ENCODE data around the gene EFHC2. TPM values are rescaled to one million over a fixed set of nuclear protein-coding genes. Genes with fewer than 3 reads are reported as not detected.

Gene EFHC2
- total and polyA plus RNA-seq, 2 of the 8 experiments (the other 6 are each of a cell fraction or from before 2014, with no cell fraction given), result 1.8 to 3.4 TPM

DNA sequence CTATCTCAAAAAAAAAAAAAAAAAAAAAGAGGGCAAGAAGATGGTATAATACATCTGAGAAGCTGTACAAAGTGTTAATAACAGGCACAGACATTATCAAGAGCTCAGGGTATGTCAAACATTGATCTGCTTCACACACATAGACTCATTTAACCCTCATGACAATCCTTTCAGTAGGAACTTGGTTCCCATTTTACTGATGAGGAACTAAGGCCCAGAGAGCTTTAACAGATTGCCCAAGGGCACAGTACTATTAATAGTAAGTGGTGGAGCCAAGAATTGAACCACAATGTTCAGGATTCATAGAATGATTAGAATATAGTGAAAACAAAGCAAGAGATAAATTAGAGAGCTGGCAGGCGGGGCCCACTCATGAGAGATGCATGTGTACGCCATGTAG, 154.4 kb downstream of the EFHC2 start:
- H2BK5ac ChIP-seq (ENCODE audit: low read depth, low read length), result no peak overlapping the region
- no peaks in the 10 kb centered on the region for H3K27me3 ChIP-seq (replicated peaks in 1 of 4; ENCODE audit: control insufficient read depth in 3 of 4, extremely low read depth in 1 of 4, insufficient read depth in 3 of 4, low read length in 3 of 4)
- no peaks in the 10 kb centered on the region for H3K79me2 ChIP-seq (ENCODE audit: control insufficient read depth in 1 of 2, insufficient read depth in 2 of 2, low read length in 2 of 2)
- FAIRE-seq (no peak), DNase-seq (ENCODE audit: low read depth in 1 of 2, low spot score in 2 of 2) (no peak)
- H3K27ac ChIP-seq (ENCODE audit: low read depth, low read length), result no peak overlapping the region
- H3K23ac ChIP-seq (ENCODE audit: insufficient read length), result no peak overlapping the region
- ChIA-PET CTCF (ENCODE audit: partially characterized antibody) (interaction anchor here (0.6 to 1.1 kb wide), 2 partner anchors 14 to 164 kb away, joined by 3 to 4 read pairs; no protein-coding TSS in a partner anchor), POLR2A (ENCODE audit: partially characterized antibody) (no interaction called here)
- no peak overlapping the region for H3K4me3 ChIP-seq (ENCODE audit: extremely low read depth in 1 of 4, insufficient read depth in 2 of 4, low read depth in 3 of 4, low read length in 4 of 4)
- H4K8ac ChIP-seq (ENCODE audit: extremely low read depth, insufficient read depth, low read length), result no peak overlapping the region
- H3K4me1 ChIP-seq (replicated peaks in 1 of 4; ENCODE audit: control insufficient read depth in 3 of 4, insufficient read depth in 4 of 4, low read length in 3 of 4), result no peaks in the 10 kb centered on the region
- no peak overlapping the region for H3K18ac ChIP-seq (ENCODE audit: extremely low read depth, low read length)
- H3K23me2 ChIP-seq (ENCODE audit: low read depth, low read length), result no peaks in the 10 kb centered on the region
- no peak overlapping the region for H2BK20ac ChIP-seq (ENCODE audit: low read length)
- no peak overlapping the region for H3K14ac ChIP-seq (ENCODE audit: insufficient read length)
- no peak overlapping the region for H2AFZ ChIP-seq (ENCODE audit: low read length)
- no peaks in the 10 kb centered on the region for H4K20me1 ChIP-seq (replicated peaks in 1 of 2; ENCODE audit: control insufficient read depth in 1 of 2, insufficient read depth in 2 of 2, low read length in 2 of 2)
- H4K5ac ChIP-seq (ENCODE audit: insufficient read length, low read depth, low read length), result no peak overlapping the region
- H3K4me2 ChIP-seq (ENCODE audit: insufficient read depth in 1 of 2, low read depth in 2 of 2, low read length in 2 of 2), result no peak overlapping the region
- no peak overlapping the region for H2BK15ac ChIP-seq (ENCODE audit: low read length)
- no peak overlapping the region for H2BK12ac ChIP-seq (ENCODE audit: low read depth, low read length)
- no peak overlapping the region for H4K91ac ChIP-seq (replicated peaks; ENCODE audit: insufficient read length, low read length)
- H3K36me3 ChIP-seq (ENCODE audit: control insufficient read depth in 2 of 4, insufficient read depth in 4 of 4, low read length in 3 of 4), result no peaks in the 10 kb centered on the region
- no peak overlapping the region for H2BK120ac ChIP-seq (replicated peaks; ENCODE audit: low read depth, low read length)
- H3K79me1 ChIP-seq (ENCODE audit: low read depth, low read length), result no peaks in the 10 kb centered on the region
- no peak overlapping the region for H3K9ac ChIP-seq (replicated peaks in 1 of 4; ENCODE audit: extremely low read depth in 1 of 4, low read depth in 3 of 4, low read length in 3 of 4)
- no peak overlapping the region for H3K4ac ChIP-seq (replicated peaks; ENCODE audit: insufficient read length, low read depth, low read length)
- H2AK5ac ChIP-seq (ENCODE audit: low read depth, low read length), result no peak overlapping the region
- no peak overlapping the region for H3K56ac ChIP-seq (replicated peaks; ENCODE audit: insufficient read length, low read depth, low read length)
- H3K9me3 ChIP-seq (ENCODE audit: insufficient read depth in 2 of 2, low read depth in 1 of 2, low read length in 1 of 2), result no peaks in the 10 kb centered on the region
- WGBS, 2 experiments (ENCODE audit: extremely low coverage in 1 of 2, insufficient coverage in 1 of 2, insufficient read length in 1 of 2, insufficient replicate concordance in 2 of 2, low coverage in 1 of 2, low lambda C conversion rate in 2 of 2, missing lambda C conversion rate in 1 of 2), result 96% methylated on average over 2 of the region's 2 CpGs; no CpG with 5 or more reads in 1 of the 2 experiments
- TF ChIP-seq, protein P1, sequence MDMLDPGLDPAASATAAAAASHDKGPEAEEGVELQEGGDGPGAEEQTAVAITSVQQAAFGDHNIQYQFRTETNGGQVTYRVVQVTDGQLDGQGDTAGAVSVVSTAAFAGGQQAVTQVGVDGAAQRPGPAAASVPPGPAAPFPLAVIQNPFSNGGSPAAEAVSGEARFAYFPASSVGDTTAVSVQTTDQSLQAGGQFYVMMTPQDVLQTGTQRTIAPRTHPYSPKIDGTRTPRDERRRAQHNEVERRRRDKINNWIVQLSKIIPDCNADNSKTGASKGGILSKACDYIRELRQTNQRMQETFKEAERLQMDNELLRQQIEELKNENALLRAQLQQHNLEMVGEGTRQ (IDR thresholded peaks at IDR 0.05; ENCODE audit: low read length), result no peak
- TF ChIP-seq YY1 (IDR thresholded peaks at IDR 0.05; ENCODE audit: low read depth, low read length) (no peak), CHD1 (IDR thresholded peaks at IDR 0.05; ENCODE audit: low read depth, low read length) (no peak), EZH2 (IDR thresholded peaks at IDR 0.05; ENCODE audit: low read depth, low read length, severe bottlenecking) (no peak), KDM4A (IDR thresholded peaks at IDR 0.05; ENCODE audit: low read depth, low read length, severe bottlenecking) (no peak)
